HG03025 (cell line): ENCODE measurements around the gene LDAH.
"Not testable (repeated sequence)": the region's sequence is repeated elsewhere in the genome, so short reads cannot be mapped to it uniquely, and the experiment has no call there.

Source experiments
- ATAC-seq: cut with Tn5 transposase; IDR thresholded peaks from one replicate; pipeline ENCODE4 v1.9.1; 2021; ENCODE audit warnings: mild to moderate bottlenecking, moderate library complexity; ENCODE audit not compliant: unreplicated experiment, low FRiP score

LDAH gene

DNA sequence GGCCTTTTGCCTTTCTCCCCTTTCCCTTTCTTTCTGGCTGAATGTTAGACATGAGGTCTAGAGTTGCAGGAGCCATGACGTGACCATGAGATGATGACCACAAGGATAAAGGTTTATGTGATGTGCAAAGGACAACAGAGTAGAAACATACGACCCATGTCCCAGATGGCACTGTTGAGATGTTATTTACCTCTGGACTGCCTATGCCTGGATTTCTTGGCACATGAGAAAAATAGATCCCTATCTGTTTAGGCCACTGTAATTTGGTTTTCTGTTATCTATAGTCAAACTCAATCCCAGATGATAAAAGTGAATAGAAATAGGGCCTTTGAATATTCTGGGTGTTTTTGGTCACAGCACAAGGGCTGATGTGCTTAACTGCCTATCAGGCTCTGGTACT is 97.1 kb downstream of the LDAH start:
- no peak for ATAC-seq

- ATAC-seq, result no peak
These were observed 98.3 kb downstream of the LDAH start for GRCh38 chr2:20724500-20725053.

GRCh38 chr2:20723543-20723942 is 99.4 kb downstream of the LDAH start:
- ATAC-seq, result no peak

- no peak for ATAC-seq
These were observed 100.2 kb downstream of the LDAH start for GRCh38 chr2:20722592-20723240.

GRCh38 chr2:20717641-20718040 is 105.3 kb downstream of the LDAH start:
- ATAC-seq, result no peak

DNA sequence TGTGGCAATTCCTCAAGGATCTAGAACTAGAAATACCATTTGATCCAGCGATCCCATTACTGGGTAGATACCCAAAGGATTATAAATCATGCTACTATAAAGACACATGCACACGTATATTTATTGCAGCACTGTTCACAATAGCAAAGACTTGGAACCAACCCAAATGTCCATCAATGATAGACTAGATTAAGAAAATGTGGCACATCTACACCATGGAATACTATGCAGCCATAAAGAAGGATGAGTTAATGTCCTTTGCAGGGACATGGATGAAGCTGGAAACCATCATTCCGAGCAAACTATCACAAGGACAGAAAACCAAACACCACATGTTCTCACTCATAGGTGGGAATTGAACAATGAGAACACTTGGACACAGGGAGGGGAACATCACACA is 106.7 kb downstream of the LDAH start:
- not testable (repeated sequence) for ATAC-seq

DNA sequence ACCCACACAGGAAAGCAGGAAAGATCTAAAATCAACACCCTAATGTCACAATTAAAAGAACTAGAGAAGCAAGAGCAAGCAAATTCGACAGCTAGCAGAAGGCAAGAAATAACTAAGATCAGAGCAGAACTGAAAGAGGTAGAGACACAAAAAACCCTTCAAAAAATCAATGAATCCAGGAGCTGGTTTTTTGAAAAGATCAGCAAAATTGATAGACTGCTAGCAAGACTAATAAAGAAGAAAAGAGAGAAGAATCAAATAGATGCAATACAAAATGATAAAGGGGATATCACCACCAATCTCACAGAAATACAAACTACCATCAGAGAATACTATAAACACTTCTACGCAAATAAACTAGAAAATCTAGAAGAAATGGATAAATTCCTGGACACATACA is 108.5 kb downstream of the LDAH start:
- not testable (repeated sequence) for ATAC-seq

DNA sequence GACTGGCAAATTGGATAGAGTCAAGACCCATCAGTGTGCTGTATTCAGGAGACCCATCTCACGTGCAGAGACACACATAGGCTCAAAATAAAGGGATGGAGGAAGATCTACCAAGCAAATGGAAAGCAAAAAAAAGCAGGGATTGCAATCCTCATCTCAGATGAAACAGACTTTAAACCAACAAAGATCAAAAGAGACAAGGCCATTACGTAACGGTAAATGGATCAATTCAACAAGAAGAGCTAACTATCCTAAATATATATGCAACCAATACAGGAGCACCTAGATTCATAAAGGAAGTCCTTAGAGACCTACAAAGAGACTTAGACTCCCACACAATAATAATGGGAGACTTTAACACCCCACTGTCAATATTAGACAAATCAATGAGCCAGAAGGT is 109.3 kb downstream of the LDAH start:
- ATAC-seq, result not testable (repeated sequence)

- ATAC-seq, result not testable (repeated sequence)
These were observed 111.3 kb downstream of the LDAH start for GRCh38 chr2:20711641-20712040.

- no peak for ATAC-seq
These were observed 115.3 kb downstream of the LDAH start for GRCh38 chr2:20707601-20708000.

- no peak for ATAC-seq
These were observed 116.1 kb downstream of the LDAH start for GRCh38 chr2:20706786-20707185.

GRCh38 chr2:20706217-20706616 is 116.7 kb downstream of the LDAH start:
- no peak for ATAC-seq

DNA sequence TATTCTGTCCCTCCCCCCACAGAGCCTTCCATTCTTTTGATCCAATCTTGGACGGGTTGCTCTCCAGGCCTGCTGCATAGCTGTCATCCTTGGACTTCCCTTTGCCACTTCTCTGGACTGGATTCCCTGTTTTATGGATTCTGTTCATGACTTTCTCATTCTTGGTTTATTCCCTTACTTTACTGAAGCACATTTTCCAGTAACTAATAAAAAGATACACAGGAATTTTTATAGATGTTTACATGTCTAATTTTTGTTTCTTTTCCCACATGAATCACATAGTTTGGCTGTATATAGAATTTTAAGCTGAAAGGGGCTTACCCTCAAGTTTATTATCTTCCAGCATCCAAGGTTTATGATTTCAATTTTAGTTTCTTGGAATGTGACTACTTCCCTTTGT is 118.0 kb downstream of the LDAH start:
- ATAC-seq, result no peak

- no peak for ATAC-seq
These were observed 120.3 kb downstream of the LDAH start for GRCh38 chr2:20702563-20702962.

GRCh38 chr2:20698916-20699613 is 123.8 kb downstream of the LDAH start:
- no peak for ATAC-seq

- no peak for ATAC-seq
These were observed 125.5 kb downstream of the LDAH start for GRCh38 chr2:20697322-20697934.

DNA sequence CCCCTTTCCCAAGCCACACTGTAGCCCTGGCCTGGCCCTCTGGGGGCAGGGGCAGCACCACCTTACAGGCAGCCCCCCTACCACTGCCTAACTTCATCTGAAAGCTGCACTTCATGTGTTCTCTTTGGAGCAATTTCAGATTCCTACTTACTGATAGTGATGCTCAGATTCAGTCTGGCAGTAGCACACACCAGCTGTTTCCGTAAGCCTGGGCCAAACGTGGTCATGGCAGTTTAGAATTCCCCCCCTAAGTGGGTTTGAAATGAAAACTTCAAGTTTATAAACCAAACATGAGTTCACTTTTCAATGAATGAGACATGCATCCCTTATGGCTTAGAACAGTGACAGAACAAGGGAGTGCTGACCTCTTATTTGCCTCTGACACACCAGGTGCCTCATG is 126.5 kb downstream of the LDAH start:
- no peak for ATAC-seq

DNA sequence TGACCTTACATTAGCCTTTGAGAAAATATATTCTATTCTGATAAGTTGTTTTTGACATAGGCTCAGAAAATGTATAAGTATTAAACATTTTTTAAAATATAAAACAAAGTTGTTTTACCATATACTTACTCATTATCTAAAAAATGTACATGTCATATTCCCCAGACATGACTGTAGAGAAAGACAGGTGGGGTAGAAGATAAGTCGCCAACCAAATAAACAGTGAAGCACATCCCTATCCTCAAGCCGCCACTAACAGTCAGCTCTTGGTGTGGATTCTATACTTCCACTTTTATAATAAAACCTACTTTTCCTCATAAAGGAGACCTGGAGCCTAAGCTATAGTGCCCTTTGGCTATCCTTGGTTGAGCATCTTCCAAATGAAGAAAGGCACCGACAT is 129.6 kb downstream of the LDAH start:
- no peak for ATAC-seq

GRCh38 chr2:20692081-20692480 is 130.8 kb downstream of the LDAH start:
- ATAC-seq, result no peak

- no peak for ATAC-seq
These were observed 131.7 kb downstream of the LDAH start for GRCh38 chr2:20691076-20691734.
